Endothelial cell of umbilical vein (primary cell): Measurements from ENCODE around the gene SCNM1. TPM values are rescaled to one million over a fixed set of nuclear protein-coding genes. Genes with fewer than 3 reads are reported as not detected.

ENCODE experiments used
- BruUV-seq: library from RNA; stranded (reverse); fragments of 400-500 nt; replicated peaks from 2 replicates; lab custom pipeline; 2021; lab: Mats Ljungman, UMichigan
- CTCF ChIA-PET: fragments of 300-600, 350-600 bp; sonication (Branson Sonifier 250); formaldehyde crosslinking; loops from one replicate; lab custom pipeline; 2021; ENCODE audit warnings: antibody characterized with exemption, inconsistent platforms; lab: Charles Lee
- POLR2A ChIA-PET: fragments of 300-600, 350-600 bp; sonication (Branson Sonifier 250); formaldehyde crosslinking; loops from one replicate; lab custom pipeline; 2021; ENCODE audit warnings: antibody characterized with exemption, inconsistent platforms; lab: Charles Lee
- DNase-seq: peaks from one replicate; pipeline ENCODE4 v3.0.0-alpha.2; 2011; ENCODE audit warnings: low read depth, low spot score
- FAIRE-seq: peaks from 2 replicates; lab custom pipeline; 2011; peaks lifted over from hg19 to GRCh38; lab: Jason Lieb, UNC
- H2AFZ ChIP-seq: 2 replicates; pipeline ENCODE4 v1.6.0; 2012; ENCODE audit warnings: low read depth, low read length, control low read depth, inconsistent platforms
- H3K27ac ChIP-seq: 2 replicates; pipeline ENCODE4 v1.5.1; 2011; ENCODE audit warnings: low read depth, mild to moderate bottlenecking, control low read depth, low read length, moderate library complexity; ENCODE audit not compliant: insufficient read depth
- H3K27me3 ChIP-seq, 2 experiments: 2 replicates each; pipeline versions ENCODE4 v1.6.0 to v1.6.1; 2011; ENCODE audit warnings: low read length in 2 of 2, mixed read lengths in 1 of 2; ENCODE audit not compliant: control insufficient read depth in 2 of 2, insufficient read depth in 2 of 2
- H3K36me3 ChIP-seq, 2 experiments: 2 replicates in 1 of 2; 3 replicates in 1 of 2; pipeline ENCODE4 v1.5.1; 2011; ENCODE audit warnings: low read length in 2 of 2, mild to moderate bottlenecking in 1 of 2, moderate library complexity in 1 of 2; ENCODE audit not compliant: control insufficient read depth in 2 of 2, insufficient read depth in 2 of 2; ENCODE audit errors: extremely low read depth in 1 of 2
- H3K4me1 ChIP-seq: 3 replicates; pipeline ENCODE4 v1.5.1; 2011; ENCODE audit warnings: mild to moderate bottlenecking, low read length; ENCODE audit not compliant: control insufficient read depth, insufficient read depth; ENCODE audit errors: extremely low read depth
- H3K4me2 ChIP-seq: 2 replicates; pipeline ENCODE4 v1.6.1; 2011; ENCODE audit warnings: low read length, control low read depth, mixed read lengths; ENCODE audit not compliant: insufficient read depth
- H3K4me3 ChIP-seq, 3 experiments: fragments of 200-600 bp in 1 of 3; sonication (generic), shearing (Covaris generic) in 1 of 3; replicated peaks in 1 of 3; 2 replicates each; pipeline ENCODE4 v1.5.1; 2011 to 2016; ENCODE audit warnings: control low read depth in 3 of 3, low read length in 3 of 3, mild to moderate bottlenecking in 2 of 3, inconsistent platforms in 1 of 3, low read depth in 1 of 3, moderate library complexity in 1 of 3; ENCODE audit not compliant: insufficient read depth in 1 of 3
- H3K79me2 ChIP-seq: 2 replicates; pipeline ENCODE4 v1.6.0; 2012; ENCODE audit warnings: low read length, inconsistent platforms; ENCODE audit not compliant: control insufficient read depth, insufficient read depth
- H3K9ac ChIP-seq: replicated peaks from 2 replicates; pipeline ENCODE3; 2011; ENCODE audit warnings: low read length, control low read depth; ENCODE audit not compliant: insufficient read depth; ENCODE audit errors: extremely low read depth
- H3K9me1 ChIP-seq: replicated peaks from 3 replicates; pipeline ENCODE4 v1.6.0; 2011; ENCODE audit warnings: mild to moderate bottlenecking, low read length; ENCODE audit not compliant: control insufficient read depth, insufficient read depth; ENCODE audit errors: extremely low read depth
- H3K9me3 ChIP-seq: replicated peaks from 2 replicates; pipeline ENCODE4 v1.5.1; 2012; ENCODE audit warnings: low read length, inconsistent platforms; ENCODE audit not compliant: control insufficient read depth, insufficient read depth
- H4K20me1 ChIP-seq: replicated peaks from 2 replicates; pipeline ENCODE3; 2011; ENCODE audit warnings: mild to moderate bottlenecking, low read length; ENCODE audit not compliant: control insufficient read depth, insufficient read depth; ENCODE audit errors: extremely low read depth
- EZH2 ChIP-seq: IDR thresholded peaks from 2 replicates; pipeline ENCODE4 v1.6.1; 2012; ENCODE audit warnings: borderline replicate concordance, low read depth, mild to moderate bottlenecking, moderate library complexity, low read length, inconsistent platforms; ENCODE audit not compliant: severe bottlenecking
- FOS ChIP-seq: IDR thresholded peaks from 2 replicates; pipeline ENCODE4 v1.6.1; 2011; ENCODE audit warnings: mild to moderate bottlenecking, low read length, moderate library complexity, borderline replicate concordance; ENCODE audit not compliant: insufficient read depth
- GATA2 ChIP-seq: IDR thresholded peaks from 2 replicates; pipeline ENCODE4 v1.7.0; 2011; ENCODE audit warnings: low read depth, mild to moderate bottlenecking, moderate library complexity, mixed read lengths, low read length; ENCODE audit not compliant: insufficient read length, insufficient read depth
- JUN ChIP-seq: IDR thresholded peaks from 2 replicates; pipeline ENCODE4 v1.6.1; 2011; ENCODE audit warnings: borderline replicate concordance, low read depth; ENCODE audit not compliant: insufficient read length, insufficient read depth
- MYC ChIP-seq: IDR thresholded peaks from one replicate; pipeline ENCODE4 v1.6.1; 2011; ENCODE audit warnings: mild to moderate bottlenecking, low read depth, low read length
- POLR2AphosphoS5 ChIP-seq: IDR thresholded peaks from 2 replicates; pipeline ENCODE4 v1.6.1; 2012; ENCODE audit warnings: low read depth, mild to moderate bottlenecking, control low read depth, low read length, moderate library complexity; ENCODE audit not compliant: insufficient read depth
- dilution Hi-C: fragments of 300-500 bp; cut with MboI; formaldehyde crosslinking; loops from one replicate; pipeline ENCODE4 v1.15.0; 2019; ENCODE audit warnings: low sequenced_read_pairs; ENCODE audit not compliant: extremely low pct_ligation_motif_present
- intact Hi-C: fragments of 100-400 bp; cut with micrococcal nuclease; formaldehyde crosslinking; loops from one replicate; pipeline ENCODE4 v1.10.0; 2022
- polyA plus RNA-seq, 4 experiments: library from polyadenylated mRNA; depleted of rRNA in 3 of 4; stranded (reverse) in 3 of 4; unstranded in 1 of 4; fragments of >200 nt; gene quantifications; 2 replicates each; pipeline versions ENCODE4 v1.2.1 to v1.2.3, GENCODE V29; 2011 to 2012; ENCODE audit warnings: missing spikeins in 1 of 4
- total RNA-seq: library from RNA; stranded (reverse); gene quantifications from 2 replicates; pipeline ENCODE4 v1.2.3, GENCODE V29; 2021
- TF ChIP-seq, protein P1 (sequence below), 2 donors: IDR thresholded peaks; 1 replicate in 1 of 2; 2 replicates in 1 of 2; pipeline ENCODE4 v1.5.1; 2011; ENCODE audit warnings: low read length in 2 of 2, mild to moderate bottlenecking in 2 of 2, moderate library complexity in 2 of 2, control low read depth in 1 of 2, inconsistent platforms in 1 of 2, low read depth in 1 of 2; ENCODE audit not compliant: insufficient read depth in 1 of 2; ENCODE audit errors: extremely low read depth in 1 of 2
- TF ChIP-seq, protein P2 (sequence below): IDR thresholded peaks from 2 replicates; pipeline ENCODE4 v1.6.1; 2011; ENCODE audit not compliant: insufficient read depth, insufficient read length

The SCNM1 gene
- total and polyA plus RNA-seq, 2 donors (not counting 3 experiments of a cell fraction or from before 2014, with no cell fraction given) = 17.3 to 43.1 TPM

DNA sequence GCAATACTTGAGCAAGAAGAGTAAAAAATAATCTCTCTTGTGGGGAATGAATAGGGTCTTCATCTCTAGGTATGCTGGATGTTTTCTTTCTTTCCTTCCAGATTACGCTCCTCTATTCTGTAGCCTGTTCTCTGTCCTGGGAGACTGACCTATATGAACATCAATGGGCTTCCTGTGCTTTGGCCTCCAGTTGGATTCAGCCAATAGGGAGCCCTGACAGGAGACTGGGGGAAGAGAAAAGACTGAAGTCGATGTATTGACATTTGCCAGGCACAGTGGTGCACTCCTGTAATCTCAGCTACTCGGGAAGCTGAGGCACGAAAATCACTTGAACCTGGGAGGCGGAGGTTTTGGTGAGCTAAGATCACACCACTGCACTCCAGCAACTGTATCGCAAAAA is 37.1 kb upstream of the SCNM1 start:
- H3K4me3 ChIP-seq = no peak overlapping the region
- DNase-seq (no peak), FAIRE-seq (no peak)
- H4K20me1 ChIP-seq = no peaks in the 10 kb centered on the region
- H3K27me3 ChIP-seq = no peaks in the 10 kb centered on the region
- intact Hi-C loops (no loop called here), dilution Hi-C loops (no loop called here)
- H3K4me1 ChIP-seq = peaks cover 10% of the 10 kb centered on the region
- no peak overlapping the region for H3K27ac ChIP-seq
- H3K4me2 ChIP-seq = no peak overlapping the region
- H3K9ac ChIP-seq = no peak overlapping the region
- H2AFZ ChIP-seq = no peak overlapping the region
- H3K9me3 ChIP-seq = no peaks in the 10 kb centered on the region
- peaks cover 0 to 5% of the 10 kb centered on the region in 2 experiments for H3K36me3 ChIP-seq
- ChIA-PET CTCF (interaction anchor here (0.7 to 1.6 kb wide), 4 partner anchors 9 to 30 kb away, joined by 3 to 4 read pairs (median 4); no protein-coding TSS in a partner anchor), POLR2A (interaction anchor here (0.6 kb wide), 1 partner anchor 18 kb away, joined by 3 read pairs; no protein-coding TSS in a partner anchor)
- TF ChIP-seq EZH2 (no peak), GATA2 (no peak), FOS (no peak), JUN (no peak), MYC (no peak), POLR2AphosphoS5 (no peak)
- TF ChIP-seq, protein P1, sequence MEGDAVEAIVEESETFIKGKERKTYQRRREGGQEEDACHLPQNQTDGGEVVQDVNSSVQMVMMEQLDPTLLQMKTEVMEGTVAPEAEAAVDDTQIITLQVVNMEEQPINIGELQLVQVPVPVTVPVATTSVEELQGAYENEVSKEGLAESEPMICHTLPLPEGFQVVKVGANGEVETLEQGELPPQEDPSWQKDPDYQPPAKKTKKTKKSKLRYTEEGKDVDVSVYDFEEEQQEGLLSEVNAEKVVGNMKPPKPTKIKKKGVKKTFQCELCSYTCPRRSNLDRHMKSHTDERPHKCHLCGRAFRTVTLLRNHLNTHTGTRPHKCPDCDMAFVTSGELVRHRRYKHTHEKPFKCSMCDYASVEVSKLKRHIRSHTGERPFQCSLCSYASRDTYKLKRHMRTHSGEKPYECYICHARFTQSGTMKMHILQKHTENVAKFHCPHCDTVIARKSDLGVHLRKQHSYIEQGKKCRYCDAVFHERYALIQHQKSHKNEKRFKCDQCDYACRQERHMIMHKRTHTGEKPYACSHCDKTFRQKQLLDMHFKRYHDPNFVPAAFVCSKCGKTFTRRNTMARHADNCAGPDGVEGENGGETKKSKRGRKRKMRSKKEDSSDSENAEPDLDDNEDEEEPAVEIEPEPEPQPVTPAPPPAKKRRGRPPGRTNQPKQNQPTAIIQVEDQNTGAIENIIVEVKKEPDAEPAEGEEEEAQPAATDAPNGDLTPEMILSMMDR (IDR thresholded peaks at IDR 0.05; ENCODE audit: extremely low read depth in 1 of 2, insufficient read depth in 1 of 2, low read depth in 1 of 2, low read length in 2 of 2) = no peak
- TF ChIP-seq, protein P2, sequence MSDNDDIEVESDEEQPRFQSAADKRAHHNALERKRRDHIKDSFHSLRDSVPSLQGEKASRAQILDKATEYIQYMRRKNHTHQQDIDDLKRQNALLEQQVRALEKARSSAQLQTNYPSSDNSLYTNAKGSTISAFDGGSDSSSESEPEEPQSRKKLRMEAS = no peak
- no peaks in the 10 kb centered on the region for H3K79me2 ChIP-seq
- no TSS peak for BruUV-seq
- H3K9me1 ChIP-seq = no peaks in the 10 kb centered on the region
